ENCODE measurements around the gene FAM181A.

The FAM181A gene

GRCh38 chr14:93958567-93959238, 31.6 kb downstream of the FAM181A start:
- DNase-seq (ENCODE audit: low read depth): no peak
- H3K4me3 ChIP-seq (ENCODE audit: low read depth, low read length): no peak overlapping the region; the same call in 1 of the 2 replicates
- TF ChIP-seq, protein P1, sequence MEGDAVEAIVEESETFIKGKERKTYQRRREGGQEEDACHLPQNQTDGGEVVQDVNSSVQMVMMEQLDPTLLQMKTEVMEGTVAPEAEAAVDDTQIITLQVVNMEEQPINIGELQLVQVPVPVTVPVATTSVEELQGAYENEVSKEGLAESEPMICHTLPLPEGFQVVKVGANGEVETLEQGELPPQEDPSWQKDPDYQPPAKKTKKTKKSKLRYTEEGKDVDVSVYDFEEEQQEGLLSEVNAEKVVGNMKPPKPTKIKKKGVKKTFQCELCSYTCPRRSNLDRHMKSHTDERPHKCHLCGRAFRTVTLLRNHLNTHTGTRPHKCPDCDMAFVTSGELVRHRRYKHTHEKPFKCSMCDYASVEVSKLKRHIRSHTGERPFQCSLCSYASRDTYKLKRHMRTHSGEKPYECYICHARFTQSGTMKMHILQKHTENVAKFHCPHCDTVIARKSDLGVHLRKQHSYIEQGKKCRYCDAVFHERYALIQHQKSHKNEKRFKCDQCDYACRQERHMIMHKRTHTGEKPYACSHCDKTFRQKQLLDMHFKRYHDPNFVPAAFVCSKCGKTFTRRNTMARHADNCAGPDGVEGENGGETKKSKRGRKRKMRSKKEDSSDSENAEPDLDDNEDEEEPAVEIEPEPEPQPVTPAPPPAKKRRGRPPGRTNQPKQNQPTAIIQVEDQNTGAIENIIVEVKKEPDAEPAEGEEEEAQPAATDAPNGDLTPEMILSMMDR (IDR thresholded peaks at IDR 0.05; ENCODE audit: low read depth, low read length, missing control alignments): no peak

- TF ChIP-seq, protein P1 (IDR thresholded peaks at IDR 0.05; ENCODE audit: low read depth, low read length, missing control alignments): no peak
- DNase-seq (ENCODE audit: low read depth): peak; percentile 93
- H3K4me3 ChIP-seq (ENCODE audit: low read depth, low read length): no peak overlapping the region; the same call in none of the 2 replicates
Measured at GRCh38 chr14:93959239-93960107, 32.3 kb downstream of the FAM181A start.

GRCh38 chr14:93960108-93960475, 32.9 kb downstream of the FAM181A start:
- DNase-seq (ENCODE audit: low read depth): no peak
- H3K4me3 ChIP-seq (ENCODE audit: low read depth, low read length): no peak overlapping the region
- TF ChIP-seq, protein P1 (IDR thresholded peaks at IDR 0.05; ENCODE audit: low read depth, low read length, missing control alignments): no peak

- no peak overlapping the region for H3K4me3 ChIP-seq (ENCODE audit: low read depth, low read length)
- DNase-seq (ENCODE audit: low read depth): no peak
- TF ChIP-seq, protein P1 (IDR thresholded peaks at IDR 0.05; ENCODE audit: low read depth, low read length, missing control alignments): no peak
Measured at GRCh38 chr14:93960774-93961438, 33.8 kb downstream of the FAM181A start.

DNA sequence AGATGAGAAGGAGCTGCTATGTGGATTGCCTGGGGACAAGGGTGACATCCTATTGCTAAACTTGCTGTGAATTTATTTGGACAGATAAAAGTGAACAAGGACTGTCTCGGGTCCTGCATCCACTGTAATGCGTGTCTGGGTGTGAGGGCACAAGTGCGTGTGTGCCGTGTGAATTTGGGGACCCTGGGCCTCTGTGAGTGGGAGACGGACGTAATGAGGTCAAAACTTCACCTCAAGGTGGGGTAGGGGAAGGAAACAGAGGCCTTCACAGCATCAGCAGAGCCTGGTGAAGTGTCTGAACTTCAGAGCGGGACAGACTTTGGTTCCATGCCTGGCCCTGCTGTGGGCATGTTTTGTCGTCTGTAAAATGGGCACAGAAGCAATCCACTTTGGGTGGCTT, 34.5 kb downstream of the FAM181A start:
- DNase-seq (ENCODE audit: low read depth): no peak
- no peak overlapping the region for H3K4me3 ChIP-seq (ENCODE audit: low read depth, low read length)
- TF ChIP-seq, protein P1 (IDR thresholded peaks at IDR 0.05; ENCODE audit: low read depth, low read length, missing control alignments): no peak

DNA sequence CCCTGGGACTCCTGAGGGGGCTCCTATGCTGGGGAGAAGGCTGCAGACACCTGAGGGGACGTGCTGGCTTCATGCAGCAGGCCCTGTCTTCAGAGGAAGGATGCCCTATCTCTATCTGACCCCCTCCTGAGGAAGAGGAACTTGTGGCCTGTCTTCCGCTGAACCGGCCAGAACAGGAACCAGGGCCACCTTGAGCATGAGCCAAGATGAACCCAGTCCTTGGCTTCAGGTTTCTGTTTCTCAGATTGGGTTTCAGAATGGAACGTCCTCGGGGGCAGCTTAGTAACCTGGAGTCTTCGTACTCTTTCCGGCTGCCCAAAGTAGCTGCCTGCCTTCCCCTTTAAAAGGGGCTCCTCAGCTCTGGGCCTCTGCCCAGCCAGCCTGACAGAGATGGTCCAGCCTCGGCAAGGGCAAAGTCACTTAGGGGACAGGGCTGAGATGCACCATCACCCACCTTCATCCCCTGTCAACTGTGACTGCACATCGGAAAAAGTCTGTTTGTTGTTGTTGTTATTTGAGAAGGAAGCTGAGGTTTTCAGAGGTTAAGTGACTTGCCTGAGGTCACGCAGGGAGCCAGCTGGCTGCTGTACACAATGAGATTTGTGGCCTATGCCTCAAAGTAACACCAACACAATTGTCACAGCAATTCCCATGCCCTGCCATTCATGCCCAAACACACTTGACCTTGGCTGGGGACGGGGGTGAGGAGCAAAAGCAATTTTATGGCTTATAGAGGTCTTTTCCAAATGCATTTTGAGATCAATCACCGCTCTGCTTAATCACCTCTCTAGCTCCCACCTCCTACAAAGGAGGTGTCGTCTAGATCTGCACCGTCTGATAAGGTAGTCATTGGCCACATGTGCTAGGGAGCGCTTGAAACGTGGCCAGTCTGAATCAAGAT, 35.8 kb downstream of the FAM181A start:
- peak; percentile 92 for DNase-seq (ENCODE audit: low read depth)
- peak overlapping the region; percentile 26 for H3K4me3 ChIP-seq (ENCODE audit: low read depth, low read length)
- TF ChIP-seq, protein P1 (IDR thresholded peaks at IDR 0.05; ENCODE audit: low read depth, low read length, missing control alignments): no peak

All from GM12864 (cell line).